Measurements from ENCODE around the gene RHBDD3.

Gene RHBDD3

DNA sequence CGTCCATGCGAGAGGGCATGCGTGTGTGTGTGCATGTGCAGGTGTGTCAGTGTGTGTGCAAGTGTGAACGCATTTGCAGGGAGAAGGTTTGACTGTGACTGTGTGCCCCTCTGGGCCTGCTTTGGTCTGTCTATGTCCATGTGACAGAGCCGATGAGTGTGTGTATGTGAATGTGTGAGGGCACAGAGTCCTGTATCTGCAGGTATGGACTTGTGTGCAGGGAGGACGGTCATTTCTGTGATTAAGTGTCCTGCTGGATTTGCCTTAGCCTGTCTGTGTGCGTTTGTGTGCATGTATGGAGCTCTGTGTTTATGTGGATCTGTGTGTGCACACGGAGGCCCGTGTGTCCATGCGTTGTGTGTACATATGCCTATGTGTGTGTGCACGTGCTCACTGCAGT, 56.7 kb downstream of the RHBDD3 start:
- in situ Hi-C loops (cut with MboI; ENCODE audit: low sequenced_read_pairs, unreplicated experiment): no loop called here
- TF ChIP-seq, protein P1, sequence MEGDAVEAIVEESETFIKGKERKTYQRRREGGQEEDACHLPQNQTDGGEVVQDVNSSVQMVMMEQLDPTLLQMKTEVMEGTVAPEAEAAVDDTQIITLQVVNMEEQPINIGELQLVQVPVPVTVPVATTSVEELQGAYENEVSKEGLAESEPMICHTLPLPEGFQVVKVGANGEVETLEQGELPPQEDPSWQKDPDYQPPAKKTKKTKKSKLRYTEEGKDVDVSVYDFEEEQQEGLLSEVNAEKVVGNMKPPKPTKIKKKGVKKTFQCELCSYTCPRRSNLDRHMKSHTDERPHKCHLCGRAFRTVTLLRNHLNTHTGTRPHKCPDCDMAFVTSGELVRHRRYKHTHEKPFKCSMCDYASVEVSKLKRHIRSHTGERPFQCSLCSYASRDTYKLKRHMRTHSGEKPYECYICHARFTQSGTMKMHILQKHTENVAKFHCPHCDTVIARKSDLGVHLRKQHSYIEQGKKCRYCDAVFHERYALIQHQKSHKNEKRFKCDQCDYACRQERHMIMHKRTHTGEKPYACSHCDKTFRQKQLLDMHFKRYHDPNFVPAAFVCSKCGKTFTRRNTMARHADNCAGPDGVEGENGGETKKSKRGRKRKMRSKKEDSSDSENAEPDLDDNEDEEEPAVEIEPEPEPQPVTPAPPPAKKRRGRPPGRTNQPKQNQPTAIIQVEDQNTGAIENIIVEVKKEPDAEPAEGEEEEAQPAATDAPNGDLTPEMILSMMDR (IDR thresholded peaks at IDR 0.05; ENCODE audit: borderline replicate concordance, control extremely low read depth, extremely low read depth, insufficient read depth, missing control alignments): no peak

More for the DNA sequence above, 56.7 kb downstream of the RHBDD3 start:
- DNase-seq (ENCODE audit: low spot score): no peak

Measured in GM13976 (cell line).